NCI-H524 treated with DMSO at 0.1 percent for 48 hours (cell line): Measurements from ENCODE around the gene EIF1AD.
"Not testable (repeated sequence)": the region's sequence is repeated elsewhere in the genome, so short reads cannot be mapped to it uniquely, and the experiment has no call there.

Experiments
- DNase-seq: peaks from one replicate; lab custom pipeline; 2025; lab: John Stamatoyannopoulos, UW

EIF1AD gene

DNA sequence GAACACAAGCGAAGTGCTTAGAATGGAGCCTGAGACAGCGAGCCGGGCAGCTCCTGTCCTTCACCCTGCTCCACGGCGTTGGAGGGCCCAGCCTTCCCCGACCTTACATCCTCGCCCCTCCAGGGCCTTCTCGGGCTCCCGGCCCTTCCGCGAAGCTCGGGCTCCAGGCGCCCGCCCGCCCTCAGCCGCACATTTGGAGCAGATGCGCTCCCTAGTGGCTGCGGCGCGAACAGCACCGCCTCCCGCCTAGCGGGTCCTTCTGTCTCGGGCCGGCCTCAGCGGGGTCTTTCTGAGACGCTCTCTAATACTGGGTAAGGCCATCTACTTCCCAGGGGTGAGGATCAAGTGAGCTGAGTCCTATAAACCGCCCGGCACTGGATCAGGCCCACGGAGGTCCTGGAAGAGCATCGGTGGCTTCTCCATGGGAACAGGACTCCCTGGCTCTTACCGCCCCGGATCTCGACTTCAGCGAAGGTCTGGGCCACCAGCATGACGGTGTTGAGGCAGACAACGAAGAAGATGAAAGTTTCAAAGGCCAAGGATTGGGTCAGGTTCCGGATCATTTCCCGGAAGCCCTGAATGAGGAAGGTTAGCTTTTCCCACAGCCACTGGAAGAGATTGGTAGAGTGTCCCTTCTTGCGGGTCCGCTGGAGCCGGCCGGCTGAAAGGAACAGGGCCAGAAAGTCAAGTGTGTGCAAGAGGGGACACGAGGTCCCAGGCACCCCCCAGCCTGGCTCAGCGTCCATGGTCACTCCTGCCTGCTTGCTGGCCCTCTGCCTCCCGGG is 20.6 kb upstream of the EIF1AD start:
- DNase-seq, result no peak

- no peak for DNase-seq
Observed at GRCh38 chr11:66020618-66021357, 18.8 kb upstream of the EIF1AD start.

GRCh38 chr11:66020212-66020611 is 18.3 kb upstream of the EIF1AD start:
- DNase-seq, result no peak

DNA sequence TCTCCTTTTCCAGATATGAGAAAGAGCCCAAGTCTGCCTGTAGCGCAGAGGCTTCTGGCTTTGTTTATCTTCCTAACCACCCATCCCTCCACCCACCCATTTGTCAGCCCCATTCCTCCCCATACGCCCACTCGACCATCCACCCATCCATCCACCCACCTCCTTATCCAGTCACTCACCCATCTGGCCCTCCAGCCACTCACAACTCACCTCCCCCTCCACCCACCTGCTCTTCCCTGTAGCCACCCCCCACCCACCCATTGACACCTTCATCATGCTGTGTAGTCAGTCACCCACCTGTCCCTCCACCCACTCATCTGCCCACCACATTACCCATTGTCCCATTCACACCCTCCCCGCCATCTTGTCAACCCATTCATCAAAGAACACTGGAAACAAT is 15.4 kb upstream of the EIF1AD start:
- no peak for DNase-seq

DNA sequence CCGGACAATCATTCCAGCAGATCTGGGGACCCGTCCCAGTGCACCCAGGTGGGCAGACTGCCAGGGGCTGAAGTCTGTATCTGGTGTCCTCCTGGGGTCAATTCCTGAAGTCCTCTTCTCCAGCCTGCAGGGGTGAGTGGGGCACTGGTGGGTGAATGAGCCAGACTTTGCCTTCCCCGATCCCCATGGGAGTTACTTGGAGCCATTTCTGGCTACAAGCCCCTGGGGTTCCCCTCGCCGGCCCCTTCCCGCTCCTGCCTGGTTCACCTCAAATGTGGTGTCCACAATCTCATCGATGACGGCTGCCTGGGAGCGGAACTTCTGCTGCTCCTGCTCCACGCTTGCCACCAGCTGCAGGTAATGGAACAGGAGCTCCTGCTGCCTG is 14.8 kb upstream of the EIF1AD start:
- no peak for DNase-seq

- DNase-seq, result no peak
Observed at GRCh38 chr11:66015936-66016792, 14.2 kb upstream of the EIF1AD start.

GRCh38 chr11:66015454-66015881 is 13.5 kb upstream of the EIF1AD start:
- DNase-seq, result no peak

GRCh38 chr11:66014804-66015453 is 13.0 kb upstream of the EIF1AD start:
- DNase-seq, result no peak

- no peak for DNase-seq
Observed at GRCh38 chr11:66013762-66014100, 11.8 kb upstream of the EIF1AD start.

DNA sequence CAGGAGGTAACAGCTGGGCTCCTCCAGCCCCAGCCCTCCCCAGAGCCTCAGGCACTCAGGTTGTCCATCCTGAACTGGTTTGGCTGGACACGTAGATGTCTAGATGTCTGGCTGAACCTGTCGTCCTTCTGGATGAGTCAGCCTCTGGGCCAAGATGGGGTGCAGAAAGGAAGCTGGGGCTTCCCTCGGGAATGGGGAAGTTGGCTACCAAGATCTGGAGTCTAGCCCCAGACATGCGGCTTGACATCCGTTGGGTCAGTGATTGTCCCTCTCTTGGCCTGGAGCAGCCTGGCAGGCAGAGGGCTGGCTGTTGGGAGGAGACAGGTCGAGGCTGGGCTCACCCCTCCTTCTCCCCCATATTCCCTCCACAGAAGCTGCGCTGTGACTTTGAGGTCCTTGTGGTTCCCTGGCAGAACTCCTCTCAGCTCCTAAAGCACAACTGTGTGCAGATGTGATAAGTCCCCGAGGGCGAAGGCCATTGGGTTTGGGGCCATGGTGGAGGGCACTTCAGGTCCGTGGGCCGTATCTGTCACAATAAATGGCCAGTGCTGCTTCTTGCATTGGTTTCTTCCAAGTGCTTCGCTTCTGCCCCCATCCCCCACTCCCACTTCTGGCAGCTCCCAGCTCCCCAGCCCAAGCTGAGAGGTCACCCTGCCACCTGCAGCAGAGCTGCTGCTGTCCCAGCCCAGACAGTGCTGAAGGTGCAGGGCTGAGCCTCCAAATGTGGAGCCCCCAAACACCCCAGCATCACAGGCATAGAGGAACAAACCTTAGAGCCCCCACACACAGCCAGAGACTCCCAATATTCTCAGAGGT is 11.2 kb upstream of the EIF1AD start:
- no peak for DNase-seq

DNA sequence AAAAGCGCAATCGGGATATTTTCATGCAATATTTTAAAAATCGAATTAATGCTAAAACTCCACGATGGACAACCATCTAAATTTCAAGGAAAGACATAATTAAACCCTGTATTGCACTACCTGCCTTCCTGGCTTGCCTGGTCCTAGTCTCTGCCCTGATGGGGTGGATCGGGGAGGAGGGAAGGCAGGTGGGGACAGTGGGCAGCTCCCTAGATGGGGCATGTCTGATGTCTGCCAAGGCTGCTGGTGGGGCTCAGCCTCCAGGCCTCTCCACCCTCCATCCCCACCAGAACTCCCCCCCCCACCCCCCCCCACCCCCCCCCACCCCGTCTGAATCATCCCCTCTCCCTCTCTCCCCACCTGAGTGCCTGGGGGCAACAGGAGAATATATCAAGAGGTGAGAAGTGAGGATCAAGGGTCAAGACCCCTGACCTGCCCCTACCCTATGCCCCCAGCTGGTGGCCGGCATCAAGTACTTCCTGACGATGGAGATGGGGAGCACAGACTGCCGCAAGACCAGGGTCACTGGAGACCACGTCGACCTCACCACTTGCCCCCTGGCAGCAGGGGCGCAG is 10.5 kb upstream of the EIF1AD start:
- DNase-seq, result no peak

GRCh38 chr11:66011785-66012303 is 9.9 kb upstream of the EIF1AD start, which contains the start of gene CST6:
Gene CST6 (plus strand): TSS chr11:66012008. CDS start chr11:66012045, 37 bp downstream.
- DNase-seq, result no peak

GRCh38 chr11:66011239-66011784 is 9.4 kb upstream of the EIF1AD start:
- no peak for DNase-seq

DNA sequence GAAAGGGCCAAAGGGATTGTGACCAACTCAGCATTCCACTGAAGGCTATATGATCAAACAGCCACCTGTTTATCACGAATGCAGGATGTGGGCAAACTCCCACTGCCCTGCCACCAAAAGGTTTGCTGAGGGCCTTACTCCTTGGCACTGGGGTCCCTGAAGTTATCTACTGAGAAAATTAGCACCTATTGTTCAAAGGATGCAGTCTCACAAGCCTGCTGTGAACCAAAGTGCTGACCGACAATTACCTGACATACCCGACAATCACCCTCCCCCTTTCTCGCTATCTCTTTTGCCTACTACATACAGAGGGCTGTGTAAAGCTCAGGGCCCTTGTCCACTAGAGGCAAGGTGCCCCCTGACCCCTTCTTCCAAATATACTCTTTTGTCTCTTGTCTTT is 8.1 kb upstream of the EIF1AD start:
- not testable (repeated sequence) for DNase-seq

DNA sequence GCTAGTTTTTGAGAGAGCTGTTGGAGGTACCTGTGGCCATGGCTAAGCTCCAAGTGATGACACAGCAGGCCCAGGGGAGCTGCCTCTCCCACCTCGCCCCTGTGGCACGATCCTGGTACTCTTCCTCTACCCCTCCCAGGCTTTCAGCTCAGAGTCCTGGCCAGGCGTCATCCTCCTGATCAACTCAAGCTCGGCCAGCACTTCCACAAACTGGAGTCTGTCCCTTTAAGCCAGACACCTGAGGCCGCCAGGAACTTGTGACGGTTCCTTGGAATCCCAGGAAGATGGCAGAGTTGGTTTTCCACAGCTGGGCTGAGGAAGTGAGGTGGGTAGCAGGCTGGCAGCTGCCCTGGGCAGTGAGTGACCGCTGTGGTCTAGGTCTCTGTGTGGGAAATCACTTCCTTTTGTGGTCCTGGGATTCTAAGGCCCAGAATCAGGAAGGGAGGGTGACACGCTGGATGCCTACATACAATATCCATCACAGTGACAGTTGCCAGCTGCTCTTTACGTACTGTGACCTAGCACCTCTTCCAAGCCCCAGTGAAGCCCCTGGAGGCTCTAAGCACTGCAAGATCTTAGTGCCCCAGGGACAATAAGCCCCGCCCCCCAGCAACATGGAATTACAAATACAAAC is 6.6 kb upstream of the EIF1AD start:
- DNase-seq, result no peak

DNA sequence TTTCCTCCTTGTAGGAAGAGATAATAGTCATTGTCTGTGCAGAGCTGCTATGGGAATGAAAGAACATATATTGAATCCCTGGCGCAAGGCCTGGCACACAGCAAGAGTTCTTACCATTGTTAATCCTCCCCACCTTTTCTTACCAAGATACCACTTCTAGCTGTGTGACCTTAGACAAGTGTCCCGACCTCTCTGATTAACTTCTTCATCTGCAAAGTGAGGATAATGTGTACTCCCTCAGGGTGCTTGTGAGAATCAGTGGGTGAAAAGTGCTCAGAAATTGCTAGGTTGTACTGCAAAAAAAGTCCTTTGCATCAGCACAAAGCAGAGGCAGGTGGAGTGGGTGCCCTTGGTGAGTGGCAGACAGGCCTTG is 6.1 kb upstream of the EIF1AD start:
- DNase-seq, result no peak

DNA sequence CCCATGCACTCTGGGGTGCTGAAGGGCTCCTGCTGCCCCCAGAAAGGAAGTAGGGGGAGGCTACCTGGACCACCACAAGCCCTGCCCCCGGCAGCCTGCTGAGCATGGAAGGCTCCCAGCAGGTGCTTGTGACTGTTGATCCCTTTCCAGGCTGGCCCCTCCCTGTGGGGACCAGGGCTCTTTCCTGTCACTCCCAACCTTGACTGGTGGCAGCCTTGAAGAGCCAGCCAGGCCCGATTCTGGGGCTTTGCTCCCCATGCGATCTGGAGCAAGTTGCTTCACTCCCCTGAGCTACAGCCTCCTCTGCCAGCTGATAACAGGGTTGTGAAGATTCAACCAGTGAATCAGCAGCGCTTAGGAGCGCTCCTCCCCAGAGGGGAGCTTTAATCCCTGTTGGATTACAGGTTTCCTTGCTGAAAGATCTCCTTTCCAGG is 5.3 kb upstream of the EIF1AD start:
- no peak for DNase-seq

DNA sequence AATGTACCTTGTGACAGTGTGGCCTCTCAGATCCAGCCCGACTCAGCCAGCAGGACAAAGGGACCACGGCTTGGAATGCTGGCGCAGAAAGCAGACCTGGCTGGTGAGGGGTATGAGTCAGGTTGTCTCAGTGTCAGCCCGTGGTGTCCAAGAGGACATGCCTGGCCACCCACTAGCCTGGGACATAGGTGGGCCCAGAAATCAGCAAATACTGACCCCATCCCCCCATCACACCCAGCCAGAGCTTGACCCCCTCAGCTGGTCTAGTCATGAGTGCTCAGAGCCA is 4.9 kb upstream of the EIF1AD start:
- no peak for DNase-seq

DNA sequence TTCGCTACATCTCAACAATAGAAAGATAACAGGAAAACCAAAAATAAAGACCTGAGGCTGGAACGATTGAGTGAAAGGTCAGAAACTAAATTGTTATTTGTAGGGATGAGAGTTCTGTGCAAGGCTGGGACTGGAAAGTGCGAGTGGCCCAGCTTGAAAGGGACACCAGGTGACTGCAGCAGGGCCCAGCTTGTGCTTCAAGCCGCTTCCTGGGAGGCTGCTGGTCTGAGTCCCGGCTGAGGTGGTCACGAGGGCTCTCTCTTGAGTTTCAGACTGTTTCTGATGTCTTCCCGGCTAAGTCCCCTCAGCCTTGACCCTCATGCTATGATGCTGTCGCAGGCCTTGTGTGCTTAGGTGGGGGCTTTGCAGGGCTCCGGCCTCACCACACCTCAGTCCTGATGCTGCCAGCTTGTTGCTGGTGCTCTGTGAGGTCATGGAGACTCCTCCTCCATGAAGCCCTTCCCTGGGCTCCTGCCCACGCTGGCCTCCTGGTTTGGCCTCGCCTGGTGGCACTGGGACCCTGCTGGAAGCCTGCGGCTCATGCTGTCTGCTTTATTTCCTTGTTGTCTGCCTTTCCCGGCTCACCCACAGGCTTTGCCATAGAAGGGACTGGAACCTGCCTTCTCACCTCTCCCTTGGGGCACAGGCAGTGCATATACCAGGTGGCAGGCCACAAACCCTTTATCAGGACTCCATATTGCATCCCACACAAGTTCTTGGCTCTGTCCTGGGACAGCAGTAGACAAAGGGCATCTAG is 4.4 kb upstream of the EIF1AD start:
- DNase-seq, result no peak
